T-helper 9 cell (primary cell): ENCODE data around the gene TEX26.

Experiments
- DNase-seq: peaks from one replicate; pipeline ENCODE4 v3.0.0-alpha.2; 2020
- total RNA-seq, 2 donors: gene quantifications; one replicate each; lab custom pipeline; 2026; lab: John Stamatoyannopoulos, UW

Gene TEX26
- 0 reads per million in 2 donors for total RNA-seq

DNA sequence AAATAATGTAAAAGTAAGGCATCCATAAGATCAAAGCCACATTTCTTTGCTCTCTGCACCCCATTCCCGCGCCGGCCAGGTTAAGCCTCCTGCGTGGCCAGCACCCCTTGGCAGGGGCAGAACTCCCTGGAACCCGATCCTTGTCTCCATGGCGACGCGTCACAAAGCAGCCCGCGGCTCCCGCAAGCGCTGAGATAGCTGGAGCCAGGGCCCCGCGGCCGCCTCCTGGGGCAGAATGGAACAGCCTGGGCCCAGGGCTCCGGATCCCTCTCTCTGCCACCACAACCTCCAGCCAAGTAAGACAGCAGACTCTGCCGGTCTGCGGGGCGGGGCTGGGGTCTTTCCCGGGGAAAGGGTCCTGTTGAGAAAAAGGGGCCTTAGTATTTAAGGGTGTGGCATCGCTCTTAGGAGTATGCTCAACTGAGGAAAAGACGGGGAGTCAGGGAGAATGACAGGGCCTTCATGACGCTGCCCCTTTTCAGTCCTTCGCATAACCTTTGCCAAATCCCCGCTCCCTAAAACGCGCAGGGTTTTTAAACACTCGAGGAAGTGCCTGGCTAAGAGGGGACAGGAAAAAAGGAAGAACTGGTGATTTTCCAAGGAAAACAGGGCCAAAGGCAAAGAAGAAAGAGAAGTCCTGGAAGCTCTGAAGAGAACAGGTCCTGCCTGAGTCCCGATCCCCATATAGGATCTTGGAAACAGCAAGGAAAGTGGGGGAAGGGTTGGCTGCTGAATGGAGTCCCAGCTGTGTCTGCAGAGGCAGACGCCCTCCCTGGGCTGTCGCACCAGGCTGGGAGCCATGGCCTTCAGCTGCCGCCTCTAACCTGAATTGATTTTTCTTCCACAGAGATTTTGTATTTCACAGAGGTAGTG is at the start of gene TEX26:
TSS of gene TEX26 (plus strand) at position 176 of the 873 bp plus-strand sequence. CDS start at position 236, 60 bp downstream.
- DNase-seq, result no peak

DNA sequence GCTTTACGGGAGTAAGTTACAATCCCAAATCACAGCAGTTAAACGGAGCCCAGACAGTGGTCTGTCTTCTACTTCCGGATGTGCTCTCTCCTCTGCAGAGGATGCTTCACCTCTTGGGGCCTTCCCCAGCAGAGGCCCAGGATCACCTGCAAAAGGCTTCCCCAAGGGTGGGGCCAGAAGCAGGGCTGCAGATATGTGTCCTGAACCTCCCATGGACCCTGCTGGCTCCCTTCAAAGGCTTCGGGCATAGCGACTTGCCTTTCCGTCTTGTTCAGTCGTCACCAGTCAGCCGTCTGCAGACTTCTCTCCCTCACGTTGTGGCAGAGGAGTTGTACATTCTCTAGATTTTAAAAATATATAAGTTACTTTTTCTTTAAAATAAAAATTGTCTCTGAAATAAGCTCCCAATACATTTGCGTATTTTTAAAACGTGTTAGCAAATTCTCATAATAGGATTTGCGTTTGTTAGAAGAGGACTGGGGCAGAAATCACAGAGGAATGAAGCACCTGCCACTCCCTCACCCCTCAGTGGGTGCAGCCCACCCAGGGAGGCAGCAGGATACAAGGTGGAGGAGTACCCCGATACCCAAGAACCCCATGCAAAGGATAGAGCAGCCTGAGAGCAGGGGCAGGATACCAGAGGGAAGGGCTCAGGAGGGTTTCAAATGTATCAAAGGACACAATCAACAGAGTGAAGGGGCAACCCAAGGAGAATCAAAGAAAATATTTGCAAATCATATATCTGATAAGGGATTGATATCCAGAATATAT is 49.3 kb upstream of the TEX26 start:
- DNase-seq, result no peak

DNA sequence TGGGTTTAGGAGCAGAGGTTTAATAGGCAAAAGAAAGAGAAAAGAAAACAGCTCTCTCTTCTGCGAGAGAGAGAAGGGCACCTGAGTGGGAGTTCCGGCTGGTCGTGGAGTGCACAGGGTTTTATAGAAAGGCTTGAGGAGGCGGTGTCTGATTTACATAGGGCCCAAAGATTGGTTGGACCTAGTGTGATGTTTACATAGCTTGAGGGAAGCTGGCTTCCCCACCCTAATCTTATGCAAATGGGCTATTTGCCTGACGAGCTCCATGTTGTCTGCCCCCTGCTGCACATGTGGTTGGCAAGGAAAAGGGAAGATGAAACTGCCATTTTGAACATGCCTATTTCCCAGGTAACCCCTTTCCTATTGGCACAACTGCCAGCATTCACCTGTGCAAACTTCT is 47.9 kb upstream of the TEX26 start:
- no peak for DNase-seq

DNA sequence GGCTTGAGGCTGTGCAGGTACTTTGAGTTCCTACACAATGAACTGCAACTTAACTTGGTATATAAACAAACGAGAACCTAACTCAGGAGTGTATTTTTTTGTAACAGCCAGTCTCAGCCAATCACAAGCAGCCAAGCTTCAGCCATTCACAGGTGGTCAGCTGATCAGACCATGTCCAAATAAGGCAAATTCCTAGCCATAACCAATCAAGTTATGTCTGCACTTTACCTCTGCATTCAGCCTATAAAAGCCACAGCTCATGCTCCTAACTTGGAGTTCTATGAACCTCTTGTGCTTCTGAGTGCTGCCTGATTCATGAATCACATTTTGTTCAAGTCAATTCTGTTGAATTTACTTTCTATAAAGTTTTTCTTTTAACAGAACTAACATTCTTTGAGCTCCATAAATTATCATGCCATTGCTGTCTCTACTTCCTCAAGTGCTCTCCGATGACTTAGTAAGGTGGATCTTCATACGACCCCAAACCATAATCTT is 43.2 kb upstream of the TEX26 start:
- no peak for DNase-seq

DNA sequence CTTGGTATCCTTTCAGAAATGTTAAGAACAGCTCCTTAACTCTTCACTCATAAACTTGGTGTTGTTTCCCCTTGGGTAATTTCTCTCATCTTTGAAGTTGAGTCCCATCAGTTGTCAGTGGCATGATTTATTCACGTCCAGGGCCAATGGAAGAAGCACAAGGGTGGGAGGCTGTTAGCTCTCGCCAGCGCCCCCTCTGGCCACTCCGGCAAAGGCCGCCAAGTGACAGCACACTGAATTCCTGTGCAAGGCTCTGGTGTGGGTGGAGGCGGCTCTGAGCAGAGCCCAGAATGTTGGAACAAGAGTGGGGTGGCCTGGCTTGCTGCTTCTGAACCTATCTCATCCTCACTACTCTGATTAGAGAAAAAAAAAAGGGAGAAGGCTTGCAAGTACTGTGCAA is 39.5 kb upstream of the TEX26 start:
- no peak for DNase-seq

DNA sequence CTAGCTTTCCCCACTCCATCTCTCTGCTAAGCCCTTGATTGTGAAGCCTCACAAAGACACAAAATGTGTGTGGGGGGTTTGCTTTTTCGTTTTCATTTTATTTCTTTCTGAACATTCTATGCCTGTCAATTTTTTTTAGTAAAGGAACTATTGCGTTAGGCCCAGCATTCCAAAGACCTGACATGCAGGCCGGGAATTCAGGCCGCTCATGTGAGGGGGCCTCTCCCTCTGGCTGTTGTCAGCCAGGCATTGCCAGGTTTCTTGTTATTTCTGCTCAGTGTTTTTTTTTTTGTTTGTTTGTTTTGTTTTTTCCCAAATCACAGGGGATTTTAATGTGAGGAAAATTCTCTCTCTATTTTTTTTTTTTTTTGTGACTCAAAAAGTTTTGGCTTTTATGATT is 36.7 kb upstream of the TEX26 start:
- DNase-seq, result no peak

DNA sequence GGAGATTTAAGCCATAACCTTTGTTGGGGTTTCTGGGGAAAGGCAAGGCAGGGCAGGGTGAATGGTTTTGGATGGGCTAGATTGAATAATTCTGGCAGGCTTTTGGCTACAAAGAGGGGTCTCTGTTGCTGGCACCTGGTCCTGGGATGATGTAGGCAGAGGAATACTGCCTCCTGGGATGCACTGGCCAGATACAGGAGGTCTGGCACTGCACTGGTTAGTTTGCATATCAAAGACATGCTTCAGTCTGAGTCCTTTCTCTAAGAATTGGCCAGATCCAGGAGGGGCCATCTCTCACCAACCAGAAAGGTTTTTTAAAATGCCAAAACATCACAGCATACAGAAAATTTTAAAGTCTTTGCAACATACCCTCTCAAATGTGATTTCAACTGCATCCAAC is 34.4 kb upstream of the TEX26 start:
- no peak for DNase-seq

DNA sequence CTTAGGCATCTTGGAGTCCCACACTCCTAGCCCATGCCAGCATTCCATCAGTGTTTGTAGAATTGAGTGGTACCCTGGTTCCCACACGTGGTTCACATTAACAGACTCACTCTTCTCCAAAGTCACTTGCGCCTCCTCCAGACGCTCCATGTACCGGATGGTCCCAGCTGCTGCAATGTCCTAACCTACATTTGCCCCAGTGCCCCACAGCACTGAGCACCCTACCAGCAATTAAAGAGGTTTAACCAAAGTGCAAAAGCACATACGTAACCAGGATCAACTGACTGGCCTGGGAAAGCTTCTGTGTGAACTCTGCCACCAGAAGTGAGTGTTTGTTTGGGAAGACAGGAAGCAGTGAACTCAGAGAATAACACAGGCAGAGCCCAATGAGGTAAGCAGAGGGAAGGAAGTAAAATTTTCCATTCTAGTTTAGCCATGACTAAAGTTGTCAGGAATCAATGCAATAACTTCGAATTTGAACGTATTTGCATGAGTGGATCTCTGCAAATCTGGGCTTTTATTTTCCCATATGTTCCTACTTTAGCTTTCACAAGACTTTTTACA is 33.7 kb upstream of the TEX26 start:
- DNase-seq, result no peak

DNA sequence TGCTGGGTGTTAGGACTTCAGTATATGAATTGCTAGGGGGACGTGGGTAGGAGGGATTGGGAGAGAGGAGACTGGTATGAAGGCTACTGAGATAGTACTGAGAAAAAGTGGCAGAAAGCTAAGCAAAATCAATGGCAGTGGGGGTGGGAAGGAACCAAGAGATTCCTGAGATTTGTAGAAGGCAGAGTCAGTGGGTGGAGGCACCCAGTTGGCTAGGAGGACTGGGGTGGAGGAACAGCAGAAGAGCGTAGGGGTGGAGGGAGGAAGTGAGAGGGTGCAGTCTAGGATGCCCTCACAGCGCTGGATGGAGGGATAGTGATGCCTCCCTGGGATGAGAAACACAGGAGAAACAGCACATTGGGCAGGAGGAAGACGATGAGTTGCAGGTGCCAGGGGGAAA is 32.0 kb upstream of the TEX26 start:
- DNase-seq, result no peak

DNA sequence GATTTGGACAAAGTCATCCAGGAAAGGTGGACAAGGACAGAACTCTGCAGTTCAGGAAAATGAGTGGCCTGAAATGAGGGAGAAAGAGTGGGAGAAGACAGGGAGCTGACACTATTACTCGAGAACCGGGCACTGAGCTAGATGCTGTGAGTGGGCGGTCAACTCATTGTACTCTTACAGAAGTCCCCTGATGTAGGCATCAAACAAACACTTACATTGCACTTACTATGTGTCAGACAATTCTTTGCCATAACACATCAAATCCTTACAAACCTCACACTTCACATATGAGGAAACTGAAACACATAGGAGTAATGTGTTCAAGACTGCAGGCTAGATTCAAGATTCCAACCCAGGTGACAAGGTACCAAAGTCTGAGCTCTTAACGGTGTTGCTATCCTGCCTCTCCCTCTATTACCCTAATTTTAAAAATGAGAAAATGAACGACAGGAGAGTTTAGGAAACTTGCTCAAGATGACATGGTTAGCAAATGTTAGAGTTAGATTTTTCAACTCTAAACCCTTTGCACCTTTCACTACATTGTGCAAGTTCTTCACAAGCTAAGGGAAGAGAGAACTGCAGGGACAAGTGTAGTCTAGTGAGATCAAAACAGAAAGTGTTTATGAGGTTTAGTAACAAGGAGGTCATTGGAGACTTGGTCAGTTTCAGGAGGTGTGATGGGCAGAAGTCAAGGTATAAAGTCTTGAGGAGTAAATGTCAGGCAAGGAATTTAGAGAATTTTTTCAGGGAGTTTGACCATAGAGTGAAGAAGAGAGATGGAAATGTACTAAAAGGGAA is 31.3 kb upstream of the TEX26 start:
- DNase-seq, result no peak

DNA sequence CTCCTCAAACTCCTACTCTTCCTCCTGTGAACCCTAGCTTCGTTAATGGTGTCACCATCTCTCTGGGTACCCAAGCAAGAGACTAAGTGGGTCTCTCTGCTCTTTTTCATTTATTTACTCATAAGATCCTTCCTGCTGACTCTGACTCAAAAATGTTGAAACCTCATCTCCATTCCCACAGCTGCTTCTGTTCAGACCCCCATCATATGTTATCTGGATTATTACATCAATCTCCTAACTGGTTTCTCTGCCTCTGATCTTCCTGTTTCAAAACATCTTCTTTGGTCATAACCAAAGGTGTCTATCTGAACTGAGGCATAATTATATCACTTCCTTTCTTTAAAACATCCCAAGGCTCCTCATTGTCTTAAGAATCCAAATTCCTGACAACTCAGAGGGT is 28.4 kb upstream of the TEX26 start:
- no peak for DNase-seq

DNA sequence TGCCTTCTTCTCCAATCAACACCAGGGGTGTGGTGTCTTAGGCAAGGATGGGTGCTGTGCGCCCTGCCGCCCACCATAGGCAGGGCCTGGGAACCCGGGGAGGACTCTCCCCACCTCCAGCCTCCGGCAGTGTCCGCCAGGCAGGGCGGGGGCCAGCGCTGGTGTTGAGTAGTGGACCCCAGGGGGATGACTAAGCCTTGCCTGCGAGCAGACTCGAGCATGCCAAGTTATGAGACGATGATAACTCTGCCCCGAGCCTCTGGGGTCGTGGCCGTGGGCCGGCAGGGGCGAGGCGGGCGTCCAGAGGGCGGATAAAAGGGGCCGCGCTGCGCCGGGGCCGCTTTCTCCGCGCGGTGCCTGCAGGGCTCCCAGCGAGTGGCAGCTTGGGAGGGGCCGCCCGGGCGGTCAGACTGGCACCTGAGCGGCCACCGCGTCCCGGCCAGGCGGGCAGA is 26.5 kb upstream of the TEX26 start, which contains the start of gene MEDAG:
TSS of gene MEDAG (plus strand) at position 340 of the 452 bp plus-strand sequence. CDS start 245 bp downstream, outside the sequence.
- no peak for DNase-seq

DNA sequence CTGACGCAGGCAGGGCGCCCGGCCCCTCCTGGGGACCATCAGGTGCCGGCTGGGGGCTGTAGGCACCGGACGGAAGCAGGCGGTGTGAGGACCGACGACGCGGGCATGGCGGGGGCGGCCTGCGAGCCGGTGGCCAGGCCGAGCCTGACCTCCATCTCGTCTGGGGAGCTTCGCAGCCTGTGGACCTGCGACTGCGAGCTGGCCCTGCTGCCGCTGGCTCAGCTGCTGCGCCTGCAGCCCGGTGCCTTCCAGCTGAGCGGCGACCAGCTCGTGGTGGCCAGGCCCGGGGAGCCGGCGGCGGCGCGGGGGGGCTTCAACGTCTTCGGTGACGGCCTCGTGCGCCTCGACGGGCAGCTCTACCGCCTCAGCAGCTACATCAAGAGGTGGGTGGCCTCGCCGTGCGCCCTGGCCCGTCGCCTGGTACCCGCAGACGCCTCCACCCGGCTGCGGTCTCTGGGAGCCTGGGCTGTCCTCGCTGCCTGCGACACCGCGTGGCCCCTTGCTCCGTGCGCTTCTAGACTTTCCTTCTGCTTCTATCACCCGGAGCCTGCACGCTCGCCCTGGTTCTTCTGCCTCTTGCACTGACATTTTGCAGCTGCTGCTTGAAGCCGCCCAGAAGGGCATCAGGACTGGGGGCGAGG is 25.9 kb upstream of the TEX26 start:
- no peak for DNase-seq

DNA sequence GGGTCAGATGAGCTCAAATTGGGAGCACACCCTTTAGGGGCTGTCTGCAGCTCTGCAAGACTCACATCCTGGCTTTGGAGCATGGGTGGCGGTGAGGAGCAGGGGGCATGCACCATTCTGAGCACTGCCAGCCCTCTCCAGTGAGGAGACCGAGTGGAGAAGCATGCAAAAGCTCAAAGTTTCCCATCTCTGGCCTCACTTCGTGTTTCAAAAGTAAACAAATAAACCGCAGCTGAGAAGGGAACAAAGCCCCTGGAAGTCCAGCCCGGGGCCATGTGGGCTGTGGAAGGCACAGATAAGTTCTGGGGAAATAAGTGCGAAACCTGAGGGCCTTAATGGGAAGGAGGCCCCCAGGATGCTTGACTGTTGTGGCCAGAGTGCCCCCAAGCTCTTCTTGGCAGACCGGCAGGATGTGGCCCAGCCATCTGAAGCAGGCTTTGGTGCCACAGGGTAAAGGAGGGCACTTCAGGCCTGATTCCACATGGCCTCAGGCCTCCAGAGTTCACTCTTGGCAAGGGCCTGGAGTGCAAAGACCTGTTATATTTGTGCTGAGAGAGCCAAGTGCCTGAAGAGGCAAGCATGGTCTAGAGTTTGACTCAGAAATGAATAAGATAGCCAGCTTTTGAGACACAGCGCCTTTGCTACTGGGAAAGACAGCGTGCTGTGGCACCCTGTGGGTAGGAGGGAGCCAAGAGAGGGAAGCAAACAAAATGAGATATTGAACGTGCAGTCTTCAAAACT is 25.2 kb upstream of the TEX26 start:
- DNase-seq, result no peak

DNA sequence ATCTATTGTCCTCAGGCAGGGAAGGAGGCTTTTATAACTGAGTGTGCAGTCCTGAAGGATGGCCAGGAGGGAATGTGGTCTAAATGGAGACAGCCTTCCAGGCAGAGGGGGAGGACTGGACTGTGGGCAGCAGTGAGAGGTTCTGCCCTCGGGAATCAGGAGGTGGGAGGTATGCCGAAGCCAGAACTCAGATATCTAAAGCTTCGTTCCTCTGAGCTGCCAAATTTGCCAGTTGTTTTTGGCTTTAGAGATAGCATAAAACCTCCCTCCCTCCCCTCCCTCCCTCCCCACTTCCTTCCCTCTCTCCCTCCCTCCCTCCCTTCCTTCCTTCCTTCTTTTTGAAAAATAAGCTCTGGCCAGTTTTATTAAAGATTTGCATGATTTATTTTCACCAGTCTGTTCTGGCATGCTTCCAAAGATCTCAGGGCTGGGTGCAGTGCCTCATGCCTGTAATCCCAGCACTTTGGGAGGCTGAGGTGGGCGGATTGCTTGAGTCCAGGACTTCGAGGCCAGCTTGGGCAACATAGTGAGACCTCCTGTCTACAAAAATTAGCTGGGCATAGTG is 24.0 kb upstream of the TEX26 start:
- no peak for DNase-seq

DNA sequence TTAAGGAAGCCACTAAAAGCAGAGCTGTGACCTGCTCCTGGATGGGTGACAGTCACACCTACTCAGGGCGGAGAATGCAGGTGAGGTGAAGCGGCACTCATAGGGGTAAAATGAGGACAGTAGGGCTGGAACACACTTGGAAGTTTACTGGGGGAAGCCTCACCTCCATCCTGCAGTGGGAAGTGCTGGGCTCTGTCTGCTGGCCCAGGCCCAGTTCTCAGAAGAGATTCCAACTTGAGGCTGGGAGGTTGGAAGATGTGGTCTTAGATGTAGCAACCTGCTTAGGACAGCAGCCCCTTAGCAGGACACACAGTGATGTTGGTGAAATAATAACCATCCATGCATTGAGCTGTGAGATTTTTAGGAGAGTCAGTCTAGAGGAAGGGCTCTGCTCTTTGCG is 21.8 kb upstream of the TEX26 start:
- no peak for DNase-seq

DNA sequence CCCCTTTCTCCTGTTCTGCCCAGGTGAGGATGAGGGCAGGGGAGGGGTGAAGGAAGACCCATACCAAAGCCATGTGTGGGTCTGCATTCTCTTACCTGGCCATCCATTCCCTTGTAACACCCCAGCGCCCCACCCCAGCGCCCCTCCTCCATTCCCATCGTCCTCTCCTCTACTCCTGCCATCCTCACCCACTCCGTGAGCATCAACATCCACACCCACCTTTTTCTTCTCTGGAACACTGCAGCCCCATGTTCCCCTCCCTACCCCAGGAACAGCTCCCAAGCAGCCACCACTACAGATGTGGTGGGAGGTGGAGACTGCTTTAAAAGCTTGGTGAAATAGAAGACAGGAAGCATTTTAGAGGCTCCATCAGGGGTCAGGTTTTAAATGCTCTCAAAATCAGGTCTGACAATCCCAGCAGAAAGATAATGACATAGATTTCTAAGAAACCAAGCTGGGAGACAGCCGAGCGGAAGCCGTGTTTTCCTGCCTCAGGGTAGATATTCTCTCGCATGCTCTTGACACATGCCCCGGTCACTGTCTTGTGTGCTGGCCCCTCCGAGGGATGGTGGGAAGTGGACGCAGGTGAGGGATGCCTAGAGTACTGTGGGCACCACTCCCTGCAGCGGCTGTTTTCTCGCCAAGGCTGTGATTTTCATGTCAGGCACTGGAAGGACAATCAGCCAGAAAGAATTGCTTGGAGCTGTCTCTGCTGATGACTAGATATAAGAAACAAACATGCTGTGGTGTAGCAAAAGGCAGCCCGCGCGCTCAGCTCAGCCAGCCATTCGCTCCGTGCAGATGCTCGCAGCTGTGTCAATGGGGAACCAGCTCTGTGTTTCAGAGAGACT is 16.5 kb upstream of the TEX26 start:
- DNase-seq, result no peak

DNA sequence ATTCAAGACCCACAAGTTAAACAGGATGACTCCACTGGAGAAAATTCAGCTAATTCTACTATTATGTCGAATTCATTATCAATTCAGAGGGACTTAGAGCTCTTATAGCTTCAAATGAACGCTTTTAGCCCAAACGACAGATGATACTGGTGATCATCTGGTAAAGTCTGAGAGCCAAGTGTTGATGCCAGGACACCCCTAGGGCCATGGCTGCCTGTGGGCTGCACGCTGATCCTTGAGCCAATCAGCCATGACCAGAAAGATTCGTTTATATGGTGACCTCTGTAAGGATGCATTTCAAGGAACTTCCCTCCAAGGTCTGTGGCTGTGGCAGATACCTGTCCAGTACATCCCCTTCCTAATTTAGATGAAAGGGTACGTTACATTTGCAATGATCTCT is 15.5 kb upstream of the TEX26 start:
- DNase-seq, result no peak

DNA sequence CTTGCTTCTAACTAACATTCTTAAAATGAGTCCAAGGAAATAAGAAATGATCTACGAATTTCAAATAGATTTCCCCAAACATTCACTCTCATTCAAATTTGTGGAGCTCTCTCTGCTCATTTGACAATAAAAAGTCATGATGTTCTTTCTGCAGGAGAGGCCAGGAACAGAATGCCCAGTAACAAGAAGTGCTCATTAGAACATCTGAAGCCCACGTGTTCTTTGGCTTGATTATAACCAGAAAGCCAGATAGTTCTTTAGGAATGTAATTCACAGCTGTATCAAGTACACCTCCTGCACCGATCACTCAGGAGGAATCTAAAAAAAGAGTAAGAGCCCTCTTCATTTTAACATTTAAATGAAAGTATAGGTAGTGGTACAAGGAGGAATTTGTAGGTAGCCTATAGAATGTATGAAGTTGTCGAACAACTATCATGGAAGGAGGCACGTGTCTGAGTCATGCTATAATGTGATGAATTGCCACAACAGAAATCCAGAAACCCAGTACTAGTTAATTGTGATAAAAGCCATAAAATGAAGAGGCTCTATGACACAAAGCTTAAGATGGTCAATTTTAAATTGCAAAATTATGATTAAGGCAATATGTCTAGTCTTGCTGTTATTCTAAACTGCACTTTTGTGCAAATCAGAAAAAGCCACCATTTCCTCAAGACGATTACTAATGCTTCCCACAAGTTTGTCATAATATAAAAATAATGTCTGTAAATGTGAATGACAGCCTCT is 13.6 kb upstream of the TEX26 start:
- DNase-seq, result no peak
